CD4-positive, alpha-beta T cell treated with Interleukin-12 subunit alpha and Interleukin-12 subunit beta, for 1 hour (primary cell): ENCODE measurements around the gene MTFR1L.
"Not testable (repeated sequence)": the region's sequence is repeated elsewhere in the genome, so short reads cannot be mapped to it uniquely, and the experiment has no call there.

ENCODE experiments used
- DNase-seq: peaks from one replicate; pipeline ENCODE4 v3.0.0-alpha.2; 2020

The MTFR1L gene

GRCh38 chr1:25829046-25829445 lies 9.3 kb downstream of the MTFR1L start:
- DNase-seq: no peak

- no peak for DNase-seq
Observed at GRCh38 chr1:25831569-25832196, 11.9 kb downstream of the MTFR1L start.

- DNase-seq: no peak
Observed at GRCh38 chr1:25832336-25833037, 12.7 kb downstream of the MTFR1L start.

GRCh38 chr1:25833158-25833557 lies 13.4 kb downstream of the MTFR1L start:
- DNase-seq: no peak

- DNase-seq: no peak
Observed at GRCh38 chr1:25834894-25835293, 15.1 kb downstream of the MTFR1L start.

- DNase-seq: no peak
Observed at GRCh38 chr1:25836695-25837094, 16.9 kb downstream of the MTFR1L start.

- no peak for DNase-seq
Observed at GRCh38 chr1:25837262-25837875, 17.6 kb downstream of the MTFR1L start.

GRCh38 chr1:25839808-25840207 lies 20.1 kb downstream of the MTFR1L start:
- not testable (repeated sequence) for DNase-seq

- no peak for DNase-seq
Observed at GRCh38 chr1:25843483-25843882, 23.7 kb downstream of the MTFR1L start.

GRCh38 chr1:25844536-25845337 lies 25.0 kb downstream of the MTFR1L start:
- no peak for DNase-seq

- no peak for DNase-seq
Observed at GRCh38 chr1:25845664-25846063, 25.9 kb downstream of the MTFR1L start.

- no peak for DNase-seq
Observed at GRCh38 chr1:25847929-25848328, 28.2 kb downstream of the MTFR1L start.

GRCh38 chr1:25848531-25848930 lies 28.8 kb downstream of the MTFR1L start:
- DNase-seq: no peak

- DNase-seq: no peak
Observed at GRCh38 chr1:25854554-25854953, 34.8 kb downstream of the MTFR1L start.

GRCh38 chr1:25856856-25857255 lies 37.1 kb downstream of the MTFR1L start:
- no peak for DNase-seq

- DNase-seq: no peak
Observed at GRCh38 chr1:25858494-25858893, 38.7 kb downstream of the MTFR1L start.

GRCh38 chr1:25858906-25859789 lies 39.4 kb downstream of the MTFR1L start, which contains the start of gene AUNIP:
AUNIP (minus strand) TSS chr1:25859457; CDS start chr1:25859357, 100 bp downstream.
- DNase-seq: peak; percentile 91

- DNase-seq: no peak
Observed at GRCh38 chr1:25861316-25862286, 41.8 kb downstream of the MTFR1L start.

- DNase-seq: no peak
Observed at GRCh38 chr1:25862785-25863485, 43.2 kb downstream of the MTFR1L start.
